HepG2 (cell line): ENCODE results near the gene PRKAR2A. TPM values are rescaled to one million over a fixed set of nuclear protein-coding genes. Genes with fewer than 3 reads are reported as not detected.

Source experiments
- AHR ChIP-seq: IDR thresholded peaks from 2 replicates; pipeline ENCODE4 v1.6.1; 2018; ENCODE audit warnings: missing genetic modification reagents, missing compliant biosample characterization
- ATF7 ChIP-seq, 2 experiments: fragments of 450-650 bp in 1 of 2; sonication (generic) in 1 of 2; formaldehyde crosslinking in 1 of 2; IDR thresholded peaks; 2 replicates each; pipeline versions ENCODE4 v1.4.0 to v1.6.1; 2016 to 2020; ENCODE audit warnings: antibody characterized with exemption in 1 of 2, mild to moderate bottlenecking in 1 of 2, missing genetic modification reagents in 1 of 2
- EED ChIP-seq: sonication (generic); formaldehyde crosslinking; IDR thresholded peaks from 2 replicates; pipeline ENCODE4 v1.5.0; 2020; ENCODE audit warnings: mild to moderate bottlenecking, missing genetic modification reagents
- MATR3 ChIP-seq: sonication (generic); formaldehyde crosslinking; IDR thresholded peaks from 2 replicates; pipeline ENCODE4 v1.4.0; 2020; ENCODE audit warnings: missing genetic modification reagents
- POLR2AphosphoS2 ChIP-seq: IDR thresholded peaks from 2 replicates; pipeline ENCODE4 v1.6.1; 2011; ENCODE audit warnings: low read depth, low read length, improper control_type of control experiment
- SAP130 ChIP-seq: IDR thresholded peaks from 2 replicates; pipeline ENCODE4 v1.6.1; 2016; ENCODE audit warnings: low read depth
- SP1 ChIP-seq, 2 experiments: fragments of 450-650 bp in 1 of 2; sonication (generic) in 1 of 2; formaldehyde crosslinking in 1 of 2; IDR thresholded peaks; 2 replicates each; pipeline versions ENCODE4 v1.4.0 to v1.6.1; 2016 to 2020; ENCODE audit warnings: missing genetic modification reagents in 1 of 2
- TSC22D2 ChIP-seq: sonication (generic); formaldehyde crosslinking; IDR thresholded peaks from 2 replicates; pipeline ENCODE4 v1.5.1; 2020; ENCODE audit warnings: missing genetic modification reagents, mild to moderate bottlenecking, borderline replicate concordance
- ZNF124 ChIP-seq: sonication (generic); formaldehyde crosslinking; IDR thresholded peaks from 2 replicates; pipeline ENCODE4 v1.4.0; 2020; ENCODE audit warnings: missing genetic modification reagents
- ZNF652 ChIP-seq: IDR thresholded peaks from 2 replicates; pipeline ENCODE4 v1.6.1; 2016; ENCODE audit warnings: low read depth, borderline replicate concordance
- ZNF713 ChIP-seq: sonication (generic); formaldehyde crosslinking; IDR thresholded peaks from 2 replicates; pipeline ENCODE4 v1.4.0; 2020; ENCODE audit warnings: mild to moderate bottlenecking, missing genetic modification reagents
- ZSCAN29 ChIP-seq: sonication (generic); formaldehyde crosslinking; conservative IDR thresholded peaks from 2 replicates; pipeline ENCODE4 v1.4.0; 2020; ENCODE audit warnings: mild to moderate bottlenecking, missing genetic modification reagents
- polyA plus RNA-seq, 8 experiments: library from polyadenylated mRNA; depleted of rRNA in 3 of 8; stranded (reverse) in 7 of 8; unstranded in 1 of 8; fragments of >200 nt; fragmentation: Illumina TruSeq in 4 of 8; extraction: Trizol in 4 of 8; gene quantifications; 2 replicates each; pipeline versions ENCODE4 v1.2.1 to v1.2.3, GENCODE V29; 2011 to 2016; ENCODE audit warnings: low read depth in 4 of 8, missing spikeins in 1 of 8, mixed read lengths in 1 of 8; ENCODE audit not compliant: insufficient read depth in 1 of 8
- total RNA-seq, 5 experiments: library from RNA; depleted of rRNA; stranded (reverse); fragments of >200 nt; fragmentation: Illumina TruSeq; extraction: Trizol; gene quantifications; 2 replicates each; pipeline ENCODE4 v1.2.3, GENCODE V29; 2016; ENCODE audit warnings: low read depth in 1 of 5
- TF ChIP-seq, protein P1 (sequence below): conservative IDR thresholded peaks from 2 replicates; pipeline ENCODE4 v1.6.1; 2018; ENCODE audit warnings: missing genetic modification reagents
- TF ChIP-seq, protein P2 (sequence below): sonication (generic); formaldehyde crosslinking; IDR thresholded peaks from 2 replicates; pipeline ENCODE4 v1.5.1; 2020; ENCODE audit warnings: mild to moderate bottlenecking, missing genetic modification reagents, borderline replicate concordance
- TF ChIP-seq, protein P3 (sequence below): sonication (generic); formaldehyde crosslinking; IDR thresholded peaks from 2 replicates; pipeline ENCODE4 v1.4.0; 2020; ENCODE audit warnings: mild to moderate bottlenecking, missing genetic modification reagents
- TF ChIP-seq, protein P4 (sequence below): sonication (generic); formaldehyde crosslinking; IDR thresholded peaks from 2 replicates; pipeline ENCODE4 v1.4.0; 2020; ENCODE audit warnings: mild to moderate bottlenecking, missing genetic modification reagents

PRKAR2A gene
- total and polyA plus RNA-seq, 2 of the 13 experiments (the other 11 are each of a cell fraction or from before 2014, with no cell fraction given): 11.8 to 29.2 TPM

DNA sequence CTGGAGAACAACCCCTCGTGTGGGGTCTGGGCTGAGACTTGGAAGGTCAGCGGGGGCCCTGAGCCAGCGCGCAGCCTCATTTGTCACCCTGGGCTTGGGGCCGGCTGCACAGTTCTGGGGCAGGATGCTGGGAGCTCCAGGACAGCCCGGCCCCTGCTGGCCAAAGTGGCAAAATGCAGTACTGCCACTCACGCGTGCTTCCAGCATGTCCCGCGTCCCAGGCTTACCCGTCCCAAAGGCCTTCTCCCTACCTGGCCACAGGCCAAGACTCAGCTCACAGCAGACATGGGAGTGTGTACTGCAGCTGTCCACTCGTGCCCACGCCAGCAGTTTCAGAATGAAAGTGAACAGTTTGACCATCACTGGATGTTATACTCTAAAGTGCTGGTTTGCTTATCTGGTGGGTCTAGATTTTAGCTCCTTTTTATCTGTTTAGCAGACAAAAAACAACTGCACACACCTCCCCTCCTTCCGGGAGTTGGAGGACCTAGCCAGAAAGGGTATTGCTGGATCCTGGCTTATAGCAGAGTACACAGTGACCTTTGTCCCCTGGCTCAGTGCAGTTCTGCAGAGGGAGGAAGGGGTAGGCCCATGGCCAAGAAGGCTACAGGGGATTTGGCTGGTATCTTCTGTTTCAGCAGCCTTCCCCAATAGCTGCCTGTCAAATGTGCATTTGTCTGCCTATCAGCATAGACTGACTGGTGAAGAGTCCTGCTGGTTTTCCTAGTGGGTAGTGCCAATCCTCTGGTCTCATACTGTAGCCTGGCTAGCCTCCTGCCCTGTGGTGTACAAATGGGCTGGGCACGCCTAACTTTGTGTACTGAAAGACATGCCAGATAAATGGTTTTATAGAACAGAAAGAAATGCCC lies 107.5 kb downstream of the PRKAR2A start (continued):
- no peak for TF ChIP-seq ATF7 (IDR thresholded peaks at IDR 0.05)
- no peak for TF ChIP-seq ATF7 (CRISPR knock-in tag; IDR thresholded peaks at IDR 0.05)
- TF ChIP-seq, protein P1, sequence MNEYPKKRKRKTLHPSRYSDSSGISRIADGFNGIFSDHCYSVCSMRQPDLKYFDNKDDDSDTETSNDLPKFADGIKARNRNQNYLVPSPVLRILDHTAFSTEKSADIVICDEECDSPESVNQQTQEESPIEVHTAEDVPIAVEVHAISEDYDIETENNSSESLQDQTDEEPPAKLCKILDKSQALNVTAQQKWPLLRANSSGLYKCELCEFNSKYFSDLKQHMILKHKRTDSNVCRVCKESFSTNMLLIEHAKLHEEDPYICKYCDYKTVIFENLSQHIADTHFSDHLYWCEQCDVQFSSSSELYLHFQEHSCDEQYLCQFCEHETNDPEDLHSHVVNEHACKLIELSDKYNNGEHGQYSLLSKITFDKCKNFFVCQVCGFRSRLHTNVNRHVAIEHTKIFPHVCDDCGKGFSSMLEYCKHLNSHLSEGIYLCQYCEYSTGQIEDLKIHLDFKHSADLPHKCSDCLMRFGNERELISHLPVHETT (CRISPR knock-in tag): peak; percentile 41; the same call in 1 of the 2 replicates
- no peak for TF ChIP-seq ZNF652 (CRISPR knock-in tag)
- TF ChIP-seq POLR2AphosphoS2: no peak
- TF ChIP-seq ZNF124 (CRISPR knock-in tag): no peak
- TF ChIP-seq, protein P2, sequence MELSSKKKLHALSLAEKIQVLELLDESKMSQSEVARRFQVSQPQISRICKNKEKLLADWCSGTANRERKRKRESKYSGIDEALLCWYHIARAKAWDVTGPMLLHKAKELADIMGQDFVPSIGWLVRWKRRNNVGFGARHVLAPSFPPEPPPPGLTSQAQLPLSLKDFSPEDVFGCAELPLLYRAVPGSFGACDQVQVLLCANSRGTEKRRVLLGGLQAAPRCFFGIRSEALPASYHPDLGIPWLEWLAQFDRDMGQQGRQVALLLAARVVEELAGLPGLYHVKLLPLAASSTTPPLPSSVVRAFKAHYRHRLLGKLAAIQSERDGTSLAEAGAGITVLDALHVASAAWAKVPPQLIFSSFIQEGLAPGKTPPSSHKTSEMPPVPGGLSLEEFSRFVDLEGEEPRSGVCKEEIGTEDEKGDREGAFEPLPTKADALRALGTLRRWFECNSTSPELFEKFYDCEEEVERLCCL (CRISPR knock-in tag): no peak
- TF ChIP-seq, protein P3, sequence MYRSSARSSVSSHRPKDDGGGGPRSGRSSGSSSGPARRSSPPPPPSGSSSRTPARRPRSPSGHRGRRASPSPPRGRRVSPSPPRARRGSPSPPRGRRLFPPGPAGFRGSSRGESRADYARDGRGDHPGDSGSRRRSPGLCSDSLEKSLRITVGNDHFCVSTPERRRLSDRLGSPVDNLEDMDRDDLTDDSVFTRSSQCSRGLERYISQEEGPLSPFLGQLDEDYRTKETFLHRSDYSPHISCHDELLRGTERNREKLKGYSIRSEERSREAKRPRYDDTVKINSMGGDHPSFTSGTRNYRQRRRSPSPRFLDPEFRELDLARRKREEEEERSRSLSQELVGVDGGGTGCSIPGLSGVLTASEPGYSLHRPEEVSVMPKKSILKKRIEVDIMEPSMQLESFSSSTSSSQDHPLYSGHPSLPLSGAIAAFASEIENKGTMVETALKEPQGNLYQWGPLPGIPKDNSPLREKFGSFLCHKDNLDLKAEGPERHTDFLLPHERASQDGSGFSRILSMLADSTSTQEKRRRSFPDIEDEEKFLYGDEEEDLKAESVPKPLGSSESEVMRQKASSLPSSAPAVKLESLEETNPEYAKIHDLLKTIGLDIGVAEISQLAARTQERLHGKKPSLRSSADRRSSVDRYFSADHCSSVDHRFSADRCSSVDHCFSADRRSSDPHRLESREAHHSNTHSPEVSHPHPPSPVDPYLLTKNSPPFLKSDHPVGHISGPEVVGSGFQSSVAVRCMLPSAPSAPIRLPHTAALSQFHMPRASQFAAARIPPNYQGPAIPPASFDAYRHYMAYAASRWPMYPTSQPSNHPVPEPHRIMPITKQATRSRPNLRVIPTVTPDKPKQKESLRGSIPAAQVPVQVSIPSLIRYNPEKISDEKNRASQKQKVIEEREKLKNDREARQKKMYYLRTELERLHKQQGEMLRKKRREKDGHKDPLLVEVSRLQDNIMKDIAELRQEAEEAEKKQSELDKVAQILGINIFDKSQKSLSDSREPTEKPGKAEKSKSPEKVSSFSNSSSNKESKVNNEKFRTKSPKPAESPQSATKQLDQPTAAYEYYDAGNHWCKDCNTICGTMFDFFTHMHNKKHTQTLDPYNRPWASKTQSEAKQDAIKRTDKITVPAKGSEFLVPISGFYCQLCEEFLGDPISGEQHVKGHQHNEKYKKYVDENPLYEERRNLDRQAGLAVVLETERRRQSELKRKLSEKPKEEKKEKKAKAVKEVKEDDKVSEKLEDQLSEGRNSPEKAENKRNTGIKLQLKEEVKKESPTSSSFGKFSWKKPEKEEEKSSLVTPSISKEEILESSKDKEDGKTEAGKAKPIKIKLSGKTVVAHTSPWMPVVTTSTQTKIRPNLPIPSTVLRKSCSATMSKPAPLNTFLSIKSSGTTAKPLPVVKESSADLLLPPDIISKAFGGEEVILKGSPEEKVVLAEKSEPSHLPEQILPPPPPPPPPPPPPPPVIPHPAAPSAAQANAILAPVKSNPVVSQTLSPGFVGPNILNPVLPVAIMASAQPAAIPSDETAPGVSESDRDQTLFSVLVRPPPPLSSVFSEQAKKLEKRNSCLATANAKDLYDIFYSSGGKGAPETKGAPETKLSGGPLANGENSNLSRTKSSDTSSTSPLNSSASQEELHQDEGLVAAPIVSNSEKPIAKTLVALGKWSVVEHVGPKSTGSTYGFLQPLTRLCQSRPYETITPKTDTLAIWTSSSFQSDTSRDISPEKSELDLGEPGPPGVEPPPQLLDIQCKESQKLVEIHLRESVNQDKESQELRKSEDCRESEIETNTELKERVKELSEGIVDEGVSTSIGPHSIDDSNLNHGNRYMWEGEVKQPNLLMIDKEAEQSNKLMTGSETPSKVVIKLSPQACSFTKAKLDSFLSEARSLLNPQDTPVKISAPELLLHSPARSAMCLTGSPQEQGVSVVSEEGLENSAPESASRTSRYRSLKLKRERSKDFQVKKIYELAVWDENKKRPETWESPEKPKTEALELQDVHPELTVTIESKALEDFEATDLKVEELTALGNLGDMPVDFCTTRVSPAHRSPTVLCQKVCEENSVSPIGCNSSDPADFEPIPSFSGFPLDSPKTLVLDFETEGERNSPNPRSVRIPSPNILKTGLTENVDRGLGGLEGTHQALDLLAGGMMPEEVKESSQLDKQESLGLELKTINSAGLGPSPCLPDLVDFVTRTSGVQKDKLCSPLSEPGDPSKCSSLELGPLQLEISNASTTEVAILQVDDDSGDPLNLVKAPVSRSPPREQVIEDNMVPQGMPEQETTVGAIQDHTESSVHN (CRISPR knock-in tag): no peak
- TF ChIP-seq, protein P4, sequence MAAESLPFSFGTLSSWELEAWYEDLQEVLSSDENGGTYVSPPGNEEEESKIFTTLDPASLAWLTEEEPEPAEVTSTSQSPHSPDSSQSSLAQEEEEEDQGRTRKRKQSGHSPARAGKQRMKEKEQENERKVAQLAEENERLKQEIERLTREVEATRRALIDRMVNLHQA (CRISPR knock-in tag): no peak
- TF ChIP-seq ZSCAN29 (CRISPR knock-in tag): peak; percentile 85
- TF ChIP-seq SAP130 (CRISPR knock-in tag): peak; percentile 81
- no peak for TF ChIP-seq AHR
- TF ChIP-seq MATR3 (CRISPR knock-in tag): no peak
- no peak for TF ChIP-seq TSC22D2 (CRISPR knock-in tag)
- no peak for TF ChIP-seq SP1 (IDR thresholded peaks at IDR 0.05)
- TF ChIP-seq SP1 (CRISPR knock-in tag; IDR thresholded peaks at IDR 0.05): no peak
- TF ChIP-seq EED (CRISPR knock-in tag): no peak
- no peak for TF ChIP-seq ZNF713
